Spinal cord (tissue), 10 donors: Measurements from ENCODE around the gene EML1. TPM values are rescaled to one million over a fixed set of nuclear protein-coding genes. Genes with fewer than 3 reads are reported as not detected.

Experiments used
- DNase-seq, 6 donors: peaks; one replicate each; pipeline versions ENCODE4 v3.0.0 to v3.0.0-alpha.2; 2013 to 2015; ENCODE audit warnings: low spot score in 6 of 6, low read depth in 4 of 6
- H3K27ac ChIP-seq: one replicate; pipeline ENCODE4 v1.5.1; 2013; ENCODE audit warnings: low read depth, low read length, control low read depth
- H3K27me3 ChIP-seq: one replicate; pipeline ENCODE4 v1.6.1; 2013; ENCODE audit warnings: low read length; ENCODE audit not compliant: control insufficient read depth, insufficient read depth
- H3K36me3 ChIP-seq: one replicate; pipeline ENCODE4 v1.6.1; 2013; ENCODE audit warnings: low read length; ENCODE audit not compliant: control insufficient read depth, insufficient read depth
- H3K4me1 ChIP-seq: one replicate; pipeline ENCODE4 v1.6.1; 2013; ENCODE audit warnings: low read length; ENCODE audit not compliant: control insufficient read depth, insufficient read depth
- H3K4me3 ChIP-seq: one replicate; pipeline ENCODE4 v1.5.1; 2013; ENCODE audit warnings: low read depth, low read length, control low read depth
- H3K9me3 ChIP-seq: one replicate; pipeline ENCODE4 v1.6.1; 2013; ENCODE audit warnings: low read length; ENCODE audit not compliant: control insufficient read depth, insufficient read depth
- WGBS: methylation state at CpG from one replicate; pipeline ENCODE4 v1.1.5; 2013; ENCODE audit warnings: missing lambda C conversion rate; ENCODE audit not compliant: insufficient coverage; 5-methylcytosine and 5-hydroxymethylcytosine counted together
- polyA plus RNA-seq, 2 donors: library from polyadenylated mRNA; unstranded; fragments of 120-200 nt; gene quantifications; one replicate each; pipeline ENCODE4 v1.2.1, GENCODE V29; 2013; ENCODE audit not compliant: insufficient read length in 2 of 2
- total RNA-seq, 2 donors: library from RNA; depleted of rRNA in 1 of 2; stranded (reverse); fragments of 120-200 nt in 1 of 2; fragments of >200 nt in 1 of 2; gene quantifications; one replicate each; pipeline versions ENCODE4 v1.2.3 to v1.2.4, GENCODE V29; 2013 to 2014
- donor health status: healthy.

EML1 gene
- total and polyA plus RNA-seq, 4 donors: 23.1 to 40.4 (median 34.9) TPM

- WGBS: 76% methylated on average over 2 of the region's 5 CpGs
- Histone ChIP-seq H3K27me3 (no peaks in the 10 kb centered on the region), H3K27ac (no peak overlapping the region), H3K4me3 (no peak overlapping the region), H3K36me3 (no peaks in the 10 kb centered on the region), H3K9me3 (no peaks in the 10 kb centered on the region), H3K4me1 (peaks cover 21% of the 10 kb centered on the region)
- DNase-seq: no peak
These were observed 7.6 kb downstream of the EML1 start for GRCh38 chr14:99800781-99801180.

GRCh38 chr14:99802301-99803105 lies 9.3 kb downstream of the EML1 start:
- 78% methylated on average over 11 of the region's 13 CpGs for WGBS
- no peaks in the 10 kb centered on the region for H3K9me3 ChIP-seq
- H3K4me3 ChIP-seq: no peak overlapping the region
- peaks cover 25% of the 10 kb centered on the region for H3K4me1 ChIP-seq
- H3K36me3 ChIP-seq: no peaks in the 10 kb centered on the region
- peak in 1 of 6 donors; percentile 57 for DNase-seq
- no peak overlapping the region for H3K27ac ChIP-seq
- H3K27me3 ChIP-seq: no peaks in the 10 kb centered on the region

GRCh38 chr14:99803106-99803775 lies 10.0 kb downstream of the EML1 start:
- Histone ChIP-seq H3K4me1 (peaks cover 26% of the 10 kb centered on the region), H3K4me3 (no peak overlapping the region), H3K27ac (no peak overlapping the region), H3K27me3 (no peaks in the 10 kb centered on the region), H3K36me3 (no peaks in the 10 kb centered on the region), H3K9me3 (no peaks in the 10 kb centered on the region)
- DNase-seq: peak in 2 of 6 donors; percentile 59 to 67
- WGBS: 47% methylated on average over 3 of the region's 14 CpGs

- H3K27me3 ChIP-seq: no peaks in the 10 kb centered on the region
- WGBS: no CpG with 5 or more reads among the region's 6 CpGs
- peak in 2 of 6 donors; percentile 54 to 93 for DNase-seq
- no peak overlapping the region for H3K27ac ChIP-seq
- H3K4me3 ChIP-seq: no peak overlapping the region
- no peaks in the 10 kb centered on the region for H3K36me3 ChIP-seq
- no peaks in the 10 kb centered on the region for H3K9me3 ChIP-seq
- peaks cover 26% of the 10 kb centered on the region for H3K4me1 ChIP-seq
These were observed 10.6 kb downstream of the EML1 start for GRCh38 chr14:99803803-99804202.

- Histone ChIP-seq H3K4me1 (peaks cover 33% of the 10 kb centered on the region), H3K9me3 (no peaks in the 10 kb centered on the region), H3K27me3 (no peaks in the 10 kb centered on the region), H3K4me3 (no peak overlapping the region), H3K27ac (no peak overlapping the region), H3K36me3 (no peaks in the 10 kb centered on the region)
- DNase-seq: no peak
- 96% methylated on average over 4 of the region's 12 CpGs for WGBS
These were observed 12.7 kb downstream of the EML1 start for GRCh38 chr14:99805757-99806439.

- no peaks in the 10 kb centered on the region for H3K27me3 ChIP-seq
- H3K9me3 ChIP-seq: no peaks in the 10 kb centered on the region
- DNase-seq: peak in 2 of 6 donors; percentile 77 to 93
- no peak overlapping the region for H3K27ac ChIP-seq
- 49% methylated on average over 8 of the region's 10 CpGs for WGBS
- H3K4me1 ChIP-seq: peaks cover 33% of the 10 kb centered on the region
- H3K36me3 ChIP-seq: no peaks in the 10 kb centered on the region
- no peak overlapping the region for H3K4me3 ChIP-seq
These were observed 13.6 kb downstream of the EML1 start for GRCh38 chr14:99806836-99807235.

GRCh38 chr14:99807413-99808153 lies 14.4 kb downstream of the EML1 start:
- Histone ChIP-seq H3K9me3 (no peaks in the 10 kb centered on the region), H3K27me3 (no peaks in the 10 kb centered on the region), H3K4me3 (no peak overlapping the region), H3K27ac (no peak overlapping the region), H3K4me1 (peaks cover 32% of the 10 kb centered on the region), H3K36me3 (no peaks in the 10 kb centered on the region)
- DNase-seq: no peak
- WGBS: 82% methylated on average over 9 of the region's 10 CpGs

GRCh38 chr14:99808154-99808505 lies 14.9 kb downstream of the EML1 start:
- Histone ChIP-seq H3K27ac (no peak overlapping the region), H3K9me3 (no peaks in the 10 kb centered on the region), H3K27me3 (no peaks in the 10 kb centered on the region), H3K4me1 (peaks cover 26% of the 10 kb centered on the region), H3K4me3 (no peak overlapping the region), H3K36me3 (no peaks in the 10 kb centered on the region)
- 89% methylated on average over 1 of the region's 5 CpGs for WGBS
- no peak for DNase-seq

GRCh38 chr14:99808515-99808914 lies 15.3 kb downstream of the EML1 start:
- Histone ChIP-seq H3K27ac (no peak overlapping the region), H3K4me1 (peaks cover 22% of the 10 kb centered on the region), H3K4me3 (no peak overlapping the region), H3K27me3 (no peaks in the 10 kb centered on the region), H3K9me3 (no peaks in the 10 kb centered on the region), H3K36me3 (no peaks in the 10 kb centered on the region)
- WGBS: no CpG with 5 or more reads among the region's 3 CpGs
- no peak for DNase-seq
